ENCODE results near the gene SMAD6.

SMAD6 gene

GRCh38 chr15:66778314-66778665 lies 76.3 kb downstream of the SMAD6 start:
- no peak for DNase-seq

DNA sequence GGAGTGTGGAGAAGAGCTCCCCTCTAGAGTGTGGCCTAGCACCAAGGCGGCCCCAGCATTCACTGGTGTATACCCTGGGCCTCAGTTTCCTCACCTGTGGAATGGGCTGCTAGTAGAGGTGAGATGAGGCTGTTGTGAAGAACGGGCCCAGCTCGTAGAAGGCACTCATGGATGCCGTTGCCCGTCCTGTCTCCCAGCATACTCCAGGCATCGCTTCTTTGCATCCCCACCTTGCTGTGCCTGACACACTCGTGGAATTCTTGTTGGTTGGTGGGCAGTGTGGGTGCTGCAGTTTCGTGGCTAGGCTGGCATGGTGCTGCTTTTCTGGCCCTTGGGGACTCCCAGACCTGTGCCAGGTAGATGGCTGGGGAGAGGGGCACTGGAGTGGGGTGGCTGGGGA lies 76.7 kb downstream of the SMAD6 start:
- no peak for DNase-seq

- DNase-seq: no peak
Observed at GRCh38 chr15:66779331-66780009, 77.4 kb downstream of the SMAD6 start.

GRCh38 chr15:66780172-66780972 lies 78.3 kb downstream of the SMAD6 start:
- DNase-seq: no peak

GRCh38 chr15:66780973-66781718 lies 79.1 kb downstream of the SMAD6 start:
- DNase-seq: no peak

DNA sequence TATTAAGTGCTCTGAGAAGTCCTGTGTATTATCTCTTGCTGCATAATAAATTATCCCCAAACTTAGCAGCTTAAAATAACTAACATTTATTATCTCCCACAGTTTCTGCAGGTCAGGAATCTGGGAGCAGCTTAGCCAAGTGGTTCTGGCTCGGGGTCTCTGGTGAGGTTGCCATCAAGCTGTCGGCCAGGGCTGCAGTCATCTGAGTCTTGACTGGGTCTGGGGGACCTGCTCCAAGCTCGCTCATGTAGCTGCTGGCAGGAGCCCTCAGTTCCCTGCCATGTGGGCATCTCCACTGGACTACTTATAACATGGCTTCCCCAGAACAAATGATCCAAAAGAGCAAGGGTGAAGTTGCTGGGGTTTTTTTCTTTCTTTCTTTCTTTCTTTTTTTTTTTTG lies 80.7 kb downstream of the SMAD6 start:
- DNase-seq: no peak

DNA sequence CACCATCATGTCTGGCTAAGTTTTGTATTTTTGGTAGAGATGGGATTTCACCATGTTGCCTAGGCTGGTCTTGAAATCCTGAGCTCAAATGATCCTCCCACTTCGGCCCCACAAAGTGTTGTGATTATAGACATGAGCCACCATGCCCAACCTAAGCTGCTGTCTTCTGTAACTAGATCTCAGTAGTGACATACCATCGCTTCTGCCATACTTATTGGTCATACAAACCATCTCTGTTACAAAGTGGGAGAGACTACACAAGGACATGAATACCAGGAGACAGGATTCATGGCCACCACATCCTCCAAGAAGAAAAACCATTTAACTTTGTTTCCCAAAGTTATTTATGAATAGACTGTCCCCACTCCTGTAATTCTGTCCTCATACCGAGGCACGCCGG lies 81.3 kb downstream of the SMAD6 start:
- no peak for DNase-seq

DNA sequence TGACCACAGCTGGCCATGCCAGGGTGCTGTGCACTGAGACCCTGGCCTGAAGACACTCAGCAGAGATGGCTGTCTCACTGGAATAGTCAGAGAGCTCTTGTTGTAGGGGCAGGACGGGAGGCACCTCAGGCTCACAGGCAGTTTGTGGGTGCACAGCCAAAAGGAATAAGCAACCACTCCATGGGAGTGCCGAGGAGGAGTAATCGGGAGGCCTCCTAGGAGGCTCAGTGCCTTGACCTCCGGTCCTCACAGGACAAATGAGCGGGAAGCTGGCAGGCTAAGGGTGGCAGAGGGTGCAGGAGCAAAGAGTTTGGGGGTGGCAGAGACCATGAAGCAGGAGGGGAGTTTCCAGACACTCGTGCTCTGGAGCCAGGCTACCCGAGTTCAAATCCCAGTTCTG lies 81.7 kb downstream of the SMAD6 start:
- DNase-seq: no peak

- no peak for DNase-seq
Observed at GRCh38 chr15:66784174-66784573, 82.1 kb downstream of the SMAD6 start.

GRCh38 chr15:66785637-66786036 lies 83.6 kb downstream of the SMAD6 start:
- no peak for DNase-seq

GRCh38 chr15:66786222-66786621 lies 84.2 kb downstream of the SMAD6 start:
- no peak for DNase-seq

DNA sequence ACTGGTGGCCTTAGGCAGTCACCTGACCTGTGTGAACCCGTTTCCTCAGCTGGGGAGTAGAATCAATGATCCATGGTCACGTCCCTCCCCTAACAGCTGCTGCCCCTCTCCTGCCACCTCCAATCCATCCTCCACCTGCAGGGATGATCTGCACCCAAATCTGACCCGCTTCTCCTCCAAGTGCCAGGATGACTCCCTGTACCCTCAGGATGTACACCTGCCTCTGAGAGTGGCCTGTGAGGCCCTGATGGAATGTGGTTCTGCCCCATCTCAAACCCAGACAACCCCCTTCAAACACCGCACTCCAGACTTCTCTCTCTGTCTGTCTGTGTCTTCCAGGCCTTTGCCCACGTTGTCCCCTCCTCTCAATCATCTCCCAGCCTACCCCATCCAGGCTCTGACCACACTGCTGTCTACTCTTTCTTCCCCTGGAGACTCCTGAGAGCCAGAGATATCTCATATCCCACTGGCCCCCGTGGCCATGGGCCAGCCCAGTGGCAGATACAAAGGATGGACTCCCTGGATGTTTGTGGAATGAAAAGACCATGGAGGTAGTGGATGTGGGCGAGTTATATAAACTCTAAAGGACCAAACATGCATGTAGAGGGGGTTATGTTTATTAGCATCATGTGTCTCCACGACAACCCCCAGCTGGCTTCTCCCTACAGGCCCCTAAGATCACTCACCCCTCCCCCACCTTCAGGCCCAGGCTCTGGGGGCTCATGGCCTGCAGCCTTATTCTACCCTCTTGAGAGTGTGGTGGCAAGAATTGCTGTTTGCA lies 84.9 kb downstream of the SMAD6 start:
- DNase-seq: no peak

DNA sequence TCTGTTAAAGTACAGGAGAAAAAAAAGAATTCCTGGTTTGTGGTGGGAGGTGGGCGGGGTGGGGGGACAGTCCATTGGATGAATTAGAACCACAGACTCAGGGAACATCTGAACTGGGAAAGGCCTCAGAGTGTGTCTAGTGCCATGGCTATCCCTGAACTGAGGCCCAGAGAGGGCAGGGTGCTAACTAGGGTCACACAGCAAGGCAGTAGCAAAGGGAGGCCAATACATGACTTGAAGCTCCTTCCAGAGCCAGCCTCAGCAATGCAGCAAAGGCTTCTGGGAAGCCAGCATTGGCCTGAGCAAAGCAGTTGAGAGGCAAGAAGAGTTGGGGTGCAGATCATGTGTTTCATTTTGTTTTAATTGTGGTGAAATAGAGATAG lies 85.4 kb downstream of the SMAD6 start:
- DNase-seq: no peak

GRCh38 chr15:66788024-66788423 lies 86.0 kb downstream of the SMAD6 start:
- DNase-seq: no peak

GRCh38 chr15:66789029-66790025 lies 87.3 kb downstream of the SMAD6 start:
- no peak for DNase-seq

DNA sequence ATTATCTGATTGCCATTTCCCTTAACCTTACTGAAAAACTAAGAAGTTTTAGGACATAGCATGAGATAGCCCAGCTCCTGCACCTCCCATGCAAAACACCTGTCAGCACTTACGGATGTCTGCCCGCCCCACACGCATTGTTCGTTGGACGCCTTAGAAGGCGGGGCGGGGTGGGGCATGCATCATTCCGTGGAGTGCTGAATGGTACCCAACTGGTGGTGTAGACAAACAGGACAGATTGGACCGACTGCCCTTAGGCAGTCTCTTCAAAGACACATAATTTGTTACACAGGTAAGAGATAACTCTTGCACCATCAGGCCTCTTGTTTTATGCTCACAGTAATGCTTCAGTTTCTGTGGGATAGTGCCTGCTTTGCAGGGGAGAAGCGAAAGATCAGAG lies 93.8 kb downstream of the SMAD6 start:
- DNase-seq: no peak

DNA sequence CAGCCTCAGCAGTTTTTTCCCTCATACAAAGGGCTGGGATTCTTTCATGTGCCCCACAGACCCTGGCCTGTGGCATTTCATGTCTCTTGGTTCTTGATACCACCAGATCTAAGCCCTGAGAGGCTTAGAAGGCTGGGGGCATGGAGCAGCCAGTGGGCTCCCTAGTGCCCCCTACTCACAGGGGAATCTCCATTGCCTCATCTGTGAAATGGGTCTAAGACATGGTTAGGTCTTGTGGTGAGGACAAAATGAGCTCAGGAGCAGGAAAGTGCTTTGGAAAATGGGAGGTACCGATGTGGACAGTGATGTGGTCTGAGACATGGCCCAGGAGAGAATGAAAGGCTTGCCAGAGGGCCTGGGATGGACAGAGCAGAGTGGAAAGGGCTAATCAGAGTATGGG lies 94.3 kb downstream of the SMAD6 start:
- no peak for DNase-seq

DNA sequence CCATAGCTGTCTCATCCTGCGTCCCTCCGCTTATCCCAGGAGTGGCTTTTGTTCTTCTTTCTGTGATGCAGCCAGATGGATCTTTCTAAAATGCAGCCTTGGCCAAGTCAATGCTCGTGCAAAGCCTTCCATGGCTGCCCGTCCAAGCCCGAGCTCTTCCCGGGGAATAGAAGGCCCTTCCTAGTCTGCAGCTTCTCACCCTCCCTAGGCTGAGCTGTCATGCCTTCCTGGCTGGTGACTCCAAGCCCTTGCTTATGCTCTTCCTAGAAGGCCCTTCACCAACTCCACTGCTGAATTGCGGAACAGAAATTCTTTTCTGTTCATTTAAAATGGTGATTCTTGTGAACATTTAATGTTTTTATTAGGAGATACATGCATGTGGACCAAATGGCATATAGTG lies 95.9 kb downstream of the SMAD6 start:
- DNase-seq: no peak

DNA sequence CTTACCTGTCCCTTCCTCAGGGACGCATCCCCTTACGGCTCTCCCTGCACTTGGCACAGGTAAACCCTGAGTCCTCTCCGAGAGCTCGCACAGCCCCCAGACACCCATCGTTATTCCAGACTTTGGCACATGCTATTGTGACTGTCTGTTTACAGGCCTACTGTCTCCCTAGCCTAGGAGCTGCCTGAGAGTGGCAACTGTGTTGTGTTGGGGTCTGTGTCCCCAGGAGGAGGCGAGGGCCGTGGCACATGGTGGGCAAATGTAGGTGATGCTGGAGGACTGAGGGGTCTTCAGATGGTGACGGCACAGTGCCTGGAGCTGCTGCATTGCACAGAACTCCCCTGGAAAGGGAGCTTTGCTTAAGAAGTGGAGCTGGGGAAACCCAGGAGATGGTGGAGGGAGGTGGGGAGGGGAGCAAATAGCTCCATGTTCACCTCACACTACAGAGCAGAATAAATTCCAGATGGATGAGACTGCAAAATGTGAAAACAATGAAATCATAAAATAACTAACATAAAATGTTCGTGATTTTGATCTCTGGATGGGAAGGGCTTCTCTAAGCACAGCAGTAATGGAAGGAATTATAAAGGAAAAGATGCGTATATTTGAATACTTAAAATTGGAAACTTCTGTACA lies 96.5 kb downstream of the SMAD6 start:
- DNase-seq: no peak

DNA sequence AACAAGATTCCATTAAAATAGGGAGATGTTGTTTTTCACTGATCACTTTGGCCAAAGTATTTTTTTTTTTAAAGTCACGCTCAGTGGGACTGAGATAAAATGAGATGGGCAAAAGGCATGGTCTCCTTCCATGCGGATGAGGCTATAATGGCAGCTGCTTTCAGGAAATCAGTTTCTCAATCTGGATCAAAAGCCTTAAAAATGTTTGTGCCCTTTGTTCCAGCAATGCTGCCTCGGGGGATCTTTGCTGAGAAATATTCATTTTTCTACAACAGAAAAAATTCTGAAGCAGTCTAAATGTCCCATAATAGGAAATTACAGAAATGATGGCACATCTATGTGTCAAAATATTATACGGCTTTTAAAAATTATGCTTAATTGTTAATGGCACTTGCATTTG lies 97.2 kb downstream of the SMAD6 start:
- no peak for DNase-seq

DNA sequence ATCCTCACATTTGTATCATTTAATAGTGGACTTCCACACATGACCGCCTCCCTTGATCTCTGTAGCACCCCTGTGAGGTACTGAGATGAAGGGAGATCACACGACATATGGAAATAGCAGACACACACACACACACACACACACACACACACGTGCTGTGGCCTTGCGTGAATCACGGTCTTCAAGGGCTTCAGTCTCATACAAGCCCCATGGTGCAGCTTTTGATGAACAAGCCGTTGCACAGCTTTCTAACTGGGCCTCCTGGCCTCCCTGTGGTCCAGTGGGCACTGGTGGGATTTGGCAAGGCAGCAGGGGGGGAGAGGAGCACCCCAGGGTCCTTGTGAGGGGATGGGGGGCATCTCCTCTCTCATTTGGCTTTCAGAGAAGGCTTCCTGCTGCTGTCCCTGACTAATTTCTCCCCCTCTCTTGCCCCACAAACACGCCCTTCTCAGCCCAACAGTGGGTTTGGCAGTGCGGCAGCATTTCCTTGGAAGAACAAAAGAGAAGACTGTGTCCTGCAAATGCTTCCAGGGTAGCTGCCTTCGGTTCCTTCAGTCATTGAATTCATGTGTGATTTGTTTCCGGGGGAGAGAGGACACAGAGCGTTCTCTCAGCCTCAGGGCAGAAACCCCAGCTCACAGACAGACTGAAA lies 98.7 kb downstream of the SMAD6 start:
- no peak for DNase-seq
